Lung (tissue), 12 donors: ENCODE data around the gene ZFYVE28. TPM values are rescaled to one million over a fixed set of nuclear protein-coding genes. Genes with fewer than 3 reads are reported as not detected.

Source experiments
- ATAC-seq: fragments of 200-7000 bp; cut with Tn5 transposase; one replicate; pipeline ENCODE4 v1.9.1; 2020; ENCODE audit warnings: moderate number of reproducible peaks; ENCODE audit not compliant: insufficient read depth, low FRiP score
- DNase-seq, 3 donors: peaks; one replicate each; pipeline ENCODE4 v3.0.0-alpha.2; 2013 to 2017
- H3K27ac ChIP-seq, 2 donors: one replicate each; pipeline ENCODE4 v1.5.1; 2013; ENCODE audit warnings: mild to moderate bottlenecking in 2 of 2, moderate library complexity in 2 of 2, control low read depth in 1 of 2, inconsistent platforms in 1 of 2, low read depth in 1 of 2, low read length in 1 of 2
- H3K27me3 ChIP-seq, 3 donors: one replicate each; pipeline ENCODE4 v1.5.1; 2013; ENCODE audit warnings: low read length in 2 of 3; ENCODE audit not compliant: control insufficient read depth in 3 of 3, insufficient read depth in 3 of 3
- H3K36me3 ChIP-seq, 4 donors: one replicate each; pipeline ENCODE4 v1.5.1; 2013; ENCODE audit warnings: low read length in 4 of 4, mild to moderate bottlenecking in 1 of 4, moderate library complexity in 1 of 4; ENCODE audit not compliant: control insufficient read depth in 4 of 4, insufficient read depth in 4 of 4
- H3K4me1 ChIP-seq, 5 donors: one replicate each; pipeline ENCODE4 v1.5.1; 2013; ENCODE audit warnings: low read length in 5 of 5, mild to moderate bottlenecking in 2 of 5, moderate library complexity in 1 of 5; ENCODE audit not compliant: control insufficient read depth in 5 of 5, insufficient read depth in 5 of 5
- H3K4me3 ChIP-seq: one replicate; pipeline ENCODE4 v1.5.1; 2013; ENCODE audit warnings: mild to moderate bottlenecking, control low read depth, moderate library complexity
- H3K9ac ChIP-seq, 2 donors: one replicate each; pipeline ENCODE4 v1.5.1; 2013; ENCODE audit warnings: low read length in 2 of 2, control low read depth in 1 of 2; ENCODE audit not compliant: insufficient read depth in 1 of 2
- H3K9me3 ChIP-seq, 4 donors: one replicate each; pipeline ENCODE4 v1.5.1; 2013; ENCODE audit warnings: low read length in 3 of 4, mild to moderate bottlenecking in 1 of 4, moderate library complexity in 1 of 4; ENCODE audit not compliant: control insufficient read depth in 4 of 4, insufficient read depth in 3 of 4
- WGBS, 2 donors: extraction: QIAGEN DNeasy Blood & Tissue Kit; methylation state at CpG; one replicate each; pipeline ENCODE4 v1.1.7; 2013; 5-methylcytosine and 5-hydroxymethylcytosine counted together
- polyA plus RNA-seq, 2 donors: library from polyadenylated mRNA; stranded (reverse); fragments of 200-250 nt; gene quantifications; one replicate each; pipeline ENCODE4 v1.2.1, GENCODE V29; 2013
- total RNA-seq, 2 donors: library from RNA; depleted of rRNA in 1 of 2; stranded (reverse); fragments of >200 nt in 1 of 2; gene quantifications; one replicate each; pipeline ENCODE4 v1.2.1, GENCODE V29; 2014 to 2021
- TF ChIP-seq, protein P1 (sequence below): IDR thresholded peaks from 2 replicates; pipeline ENCODE4 v1.5.1; 2012; ENCODE audit warnings: mild to moderate bottlenecking; ENCODE audit errors: control extremely low read depth, extremely low read depth
- donor health status: control.
- donor health status: control.
- donor health status: Bipolar disorder and iron deficiency.
- donor health status: healthy.
- donor health status: DM: yes; HTN: yes; CAD: no.

ZFYVE28 gene
- total and polyA plus RNA-seq, 4 donors, result 6.8 to 10.3 (median 7.6) TPM

DNA sequence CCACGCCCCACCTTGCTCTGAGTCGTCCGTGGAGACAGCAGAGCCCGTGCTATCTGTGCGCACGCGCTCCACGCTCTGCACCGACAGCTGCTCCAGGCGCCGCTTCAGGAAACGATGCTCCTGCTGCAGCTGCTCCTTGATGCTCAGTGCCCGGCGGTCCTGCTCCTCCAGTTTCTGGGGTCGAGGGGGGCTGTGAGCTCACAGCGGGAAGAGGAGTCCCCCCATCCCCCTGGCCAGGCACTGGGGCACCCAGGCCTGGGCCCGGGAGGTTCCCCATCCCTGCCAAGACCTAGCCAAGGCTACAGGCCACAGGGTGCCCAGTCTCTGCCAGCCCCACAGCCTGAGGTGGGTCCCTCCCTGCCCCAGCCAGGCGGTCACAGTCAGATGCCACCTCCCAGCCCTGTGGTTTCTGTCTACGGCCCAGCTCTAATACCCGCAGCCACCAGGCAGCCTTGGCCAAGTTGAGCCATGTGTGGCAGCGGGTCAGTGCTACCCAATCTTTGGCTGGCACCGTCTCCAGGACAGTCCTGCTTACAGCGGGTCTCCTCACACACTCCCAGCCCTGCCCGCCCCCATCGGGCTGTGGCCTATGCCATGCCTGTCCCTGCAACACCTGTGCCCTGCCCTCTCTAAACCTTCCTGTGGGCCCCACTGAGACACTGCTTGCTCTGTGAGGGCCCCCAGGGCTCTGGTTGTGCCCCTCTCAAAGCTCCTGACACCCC, 167.2 kb downstream of the ZFYVE28 start:
- ATAC-seq, result no peak
- H3K27ac ChIP-seq, result no peak overlapping the region
- peaks cover 8 to 68% (median 32%) of the 10 kb centered on the region in 4 donors for H3K36me3 ChIP-seq
- WGBS, 2 donors, result 94 to 96% methylated on average over 24 to 25 of the region's 25 CpGs
- DNase-seq, result no peak
- H3K4me1 ChIP-seq, result peaks cover 0 to 10% (median 5%) of the 10 kb centered on the region in 5 donors
- H3K4me3 ChIP-seq, result no peak overlapping the region
- no peak overlapping the region for H3K9ac ChIP-seq
- H3K27me3 ChIP-seq, result no peaks in the 10 kb centered on the region
- no peaks in the 10 kb centered on the region for H3K9me3 ChIP-seq
- TF ChIP-seq, protein P1, sequence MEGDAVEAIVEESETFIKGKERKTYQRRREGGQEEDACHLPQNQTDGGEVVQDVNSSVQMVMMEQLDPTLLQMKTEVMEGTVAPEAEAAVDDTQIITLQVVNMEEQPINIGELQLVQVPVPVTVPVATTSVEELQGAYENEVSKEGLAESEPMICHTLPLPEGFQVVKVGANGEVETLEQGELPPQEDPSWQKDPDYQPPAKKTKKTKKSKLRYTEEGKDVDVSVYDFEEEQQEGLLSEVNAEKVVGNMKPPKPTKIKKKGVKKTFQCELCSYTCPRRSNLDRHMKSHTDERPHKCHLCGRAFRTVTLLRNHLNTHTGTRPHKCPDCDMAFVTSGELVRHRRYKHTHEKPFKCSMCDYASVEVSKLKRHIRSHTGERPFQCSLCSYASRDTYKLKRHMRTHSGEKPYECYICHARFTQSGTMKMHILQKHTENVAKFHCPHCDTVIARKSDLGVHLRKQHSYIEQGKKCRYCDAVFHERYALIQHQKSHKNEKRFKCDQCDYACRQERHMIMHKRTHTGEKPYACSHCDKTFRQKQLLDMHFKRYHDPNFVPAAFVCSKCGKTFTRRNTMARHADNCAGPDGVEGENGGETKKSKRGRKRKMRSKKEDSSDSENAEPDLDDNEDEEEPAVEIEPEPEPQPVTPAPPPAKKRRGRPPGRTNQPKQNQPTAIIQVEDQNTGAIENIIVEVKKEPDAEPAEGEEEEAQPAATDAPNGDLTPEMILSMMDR, result no peak

DNA sequence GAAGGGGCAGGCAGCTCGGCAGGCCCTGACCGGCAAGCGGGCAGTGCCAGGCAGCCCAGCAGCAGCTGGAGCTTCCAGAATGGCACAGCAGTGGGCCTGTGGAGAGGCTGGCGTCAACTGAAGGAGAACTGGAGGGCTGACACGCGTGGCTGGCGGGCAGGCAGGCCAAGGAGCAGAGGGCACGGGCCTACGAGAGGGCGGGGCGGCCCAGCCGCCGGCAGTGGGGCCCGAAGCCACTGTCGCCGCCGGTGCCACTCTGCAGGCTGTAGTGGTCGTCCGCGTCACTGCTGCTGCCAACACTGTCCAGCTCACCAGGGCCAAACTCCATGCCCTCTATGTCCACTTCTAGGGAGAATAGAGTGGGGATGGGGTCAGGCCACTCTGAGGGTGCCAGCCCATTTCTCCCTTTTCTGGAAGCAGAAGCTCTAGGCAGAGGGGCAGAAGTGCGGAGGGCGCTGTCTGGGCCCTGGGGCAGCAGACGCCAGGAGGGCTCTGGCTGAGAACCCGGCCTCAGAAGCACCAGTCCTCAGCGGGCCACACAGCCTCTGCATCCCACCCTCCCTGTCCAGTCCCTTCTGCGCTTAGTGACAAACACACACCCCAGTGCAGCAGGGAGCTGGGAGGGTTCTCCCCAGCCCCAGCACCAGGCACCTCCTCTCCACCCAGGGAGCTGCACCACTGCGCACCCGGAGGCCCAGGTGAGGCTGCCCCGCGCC, 167.9 kb downstream of the ZFYVE28 start:
- TF ChIP-seq, protein P1, result no peak
- ATAC-seq, result no peak
- Histone ChIP-seq H3K27ac (no peak overlapping the region), H3K9ac (no peak overlapping the region), H3K27me3 (no peaks in the 10 kb centered on the region), H3K36me3 (peaks cover 8 to 68% (median 32%) of the 10 kb centered on the region in 4 donors), H3K4me3 (no peak overlapping the region), H3K4me1 (peaks cover 0 to 6% (median under 1%) of the 10 kb centered on the region in 5 donors), H3K9me3 (no peaks in the 10 kb centered on the region)
- 94 to 95% methylated on average over 30 of the region's 30 CpGs for WGBS, 2 donors
- peak in 1 of 3 donors; percentile 8 for DNase-seq

- Histone ChIP-seq H3K27ac (no peak overlapping the region), H3K4me1 (peaks cover 0 to 7% (median 0%) of the 10 kb centered on the region in 5 donors), H3K4me3 (no peak overlapping the region), H3K9ac (no peak overlapping the region), H3K9me3 (no peaks in the 10 kb centered on the region), H3K36me3 (peaks cover 8 to 63% (median 30%) of the 10 kb centered on the region in 4 donors), H3K27me3 (no peaks in the 10 kb centered on the region)
- 92 to 94% methylated on average over 26 of the region's 26 CpGs for whole genome bisulfite sequencing, 2 donors
- TF ChIP-seq, protein P1, result no peak
- ATAC-seq (no peak), DNase-seq (peak in 1 of 3 donors; percentile 9)
Measured at GRCh38 chr4:2249526-2250356, 168.7 kb downstream of the ZFYVE28 start.
